Panc1 (cell line): ENCODE measurements around the gene TUBA3C.

Experiments used
- CTCF ChIP-seq: fragments of 450-650 bp; IDR thresholded peaks from 2 replicates; pipeline ENCODE4 v1.5.1; 2017; ENCODE audit warnings: mild to moderate bottlenecking
- POLR2AphosphoS5 ChIP-seq: IDR thresholded peaks from 2 replicates; pipeline ENCODE4 v1.6.1; 2012; ENCODE audit warnings: mild to moderate bottlenecking, low read depth, low read length, moderate library complexity
- REST ChIP-seq, 2 experiments: IDR thresholded peaks; 2 replicates each; pipeline ENCODE4 v1.6.1; 2011 to 2012; ENCODE audit warnings: low read depth in 2 of 2, control low read depth in 1 of 2, low read length in 1 of 2, mild to moderate bottlenecking in 1 of 2, moderate library complexity in 1 of 2; ENCODE audit not compliant: insufficient read depth in 1 of 2

- no peak for TF ChIP-seq POLR2AphosphoS5
- no peak for TF ChIP-seq CTCF
- TF ChIP-seq REST (IDR thresholded peaks at IDR 0.05; ENCODE audit: insufficient read depth in 1 of 2, low read depth in 2 of 2, low read length in 1 of 2), result no peak
Observed at GRCh38 chr13:19148561-19148960, 33.1 kb downstream of the TUBA3C start.
